Endothelial cell of umbilical vein (primary cell): ENCODE measurements around the gene THSD4. TPM values are rescaled to one million over a fixed set of nuclear protein-coding genes. Genes with fewer than 3 reads are reported as not detected.

ENCODE experiments used
- BruUV-seq: library from RNA; stranded (reverse); fragments of 400-500 nt; replicated peaks from 2 replicates; lab custom pipeline; 2021; lab: Mats Ljungman, UMichigan
- CTCF ChIA-PET: fragments of 300-600, 350-600 bp; sonication (Branson Sonifier 250); formaldehyde crosslinking; loops from one replicate; lab custom pipeline; 2021; ENCODE audit warnings: antibody characterized with exemption, inconsistent platforms; lab: Charles Lee
- POLR2A ChIA-PET: fragments of 300-600, 350-600 bp; sonication (Branson Sonifier 250); formaldehyde crosslinking; loops from one replicate; lab custom pipeline; 2021; ENCODE audit warnings: antibody characterized with exemption, inconsistent platforms; lab: Charles Lee
- DNase-seq: peaks from one replicate; pipeline ENCODE4 v3.0.0-alpha.2; 2011; ENCODE audit warnings: low read depth, low spot score
- FAIRE-seq: peaks from 2 replicates; lab custom pipeline; 2011; peaks lifted over from hg19 to GRCh38; lab: Jason Lieb, UNC
- H2AFZ ChIP-seq: 2 replicates; pipeline ENCODE4 v1.6.0; 2012; ENCODE audit warnings: low read depth, low read length, control low read depth, inconsistent platforms
- H3K27ac ChIP-seq: 2 replicates; pipeline ENCODE4 v1.5.1; 2011; ENCODE audit warnings: low read depth, mild to moderate bottlenecking, control low read depth, low read length, moderate library complexity; ENCODE audit not compliant: insufficient read depth
- H3K27me3 ChIP-seq, 2 experiments: 2 replicates each; pipeline versions ENCODE4 v1.6.0 to v1.6.1; 2011; ENCODE audit warnings: low read length in 2 of 2, mixed read lengths in 1 of 2; ENCODE audit not compliant: control insufficient read depth in 2 of 2, insufficient read depth in 2 of 2
- H3K36me3 ChIP-seq, 2 experiments: 2 replicates in 1 of 2; 3 replicates in 1 of 2; pipeline ENCODE4 v1.5.1; 2011; ENCODE audit warnings: low read length in 2 of 2, mild to moderate bottlenecking in 1 of 2, moderate library complexity in 1 of 2; ENCODE audit not compliant: control insufficient read depth in 2 of 2, insufficient read depth in 2 of 2; ENCODE audit errors: extremely low read depth in 1 of 2
- H3K4me1 ChIP-seq: 3 replicates; pipeline ENCODE4 v1.5.1; 2011; ENCODE audit warnings: mild to moderate bottlenecking, low read length; ENCODE audit not compliant: control insufficient read depth, insufficient read depth; ENCODE audit errors: extremely low read depth
- H3K4me2 ChIP-seq: 2 replicates; pipeline ENCODE4 v1.6.1; 2011; ENCODE audit warnings: low read length, control low read depth, mixed read lengths; ENCODE audit not compliant: insufficient read depth
- H3K4me3 ChIP-seq, 3 experiments: fragments of 200-600 bp in 1 of 3; sonication (generic), shearing (Covaris generic) in 1 of 3; replicated peaks in 1 of 3; 2 replicates each; pipeline ENCODE4 v1.5.1; 2011 to 2016; ENCODE audit warnings: control low read depth in 3 of 3, low read length in 3 of 3, mild to moderate bottlenecking in 2 of 3, inconsistent platforms in 1 of 3, low read depth in 1 of 3, moderate library complexity in 1 of 3; ENCODE audit not compliant: insufficient read depth in 1 of 3
- H3K79me2 ChIP-seq: 2 replicates; pipeline ENCODE4 v1.6.0; 2012; ENCODE audit warnings: low read length, inconsistent platforms; ENCODE audit not compliant: control insufficient read depth, insufficient read depth
- H3K9ac ChIP-seq: replicated peaks from 2 replicates; pipeline ENCODE3; 2011; ENCODE audit warnings: low read length, control low read depth; ENCODE audit not compliant: insufficient read depth; ENCODE audit errors: extremely low read depth
- H3K9me1 ChIP-seq: replicated peaks from 3 replicates; pipeline ENCODE4 v1.6.0; 2011; ENCODE audit warnings: mild to moderate bottlenecking, low read length; ENCODE audit not compliant: control insufficient read depth, insufficient read depth; ENCODE audit errors: extremely low read depth
- H3K9me3 ChIP-seq: replicated peaks from 2 replicates; pipeline ENCODE4 v1.5.1; 2012; ENCODE audit warnings: low read length, inconsistent platforms; ENCODE audit not compliant: control insufficient read depth, insufficient read depth
- H4K20me1 ChIP-seq: replicated peaks from 2 replicates; pipeline ENCODE3; 2011; ENCODE audit warnings: mild to moderate bottlenecking, low read length; ENCODE audit not compliant: control insufficient read depth, insufficient read depth; ENCODE audit errors: extremely low read depth
- EZH2 ChIP-seq: IDR thresholded peaks from 2 replicates; pipeline ENCODE4 v1.6.1; 2012; ENCODE audit warnings: borderline replicate concordance, low read depth, mild to moderate bottlenecking, moderate library complexity, low read length, inconsistent platforms; ENCODE audit not compliant: severe bottlenecking
- FOS ChIP-seq: IDR thresholded peaks from 2 replicates; pipeline ENCODE4 v1.6.1; 2011; ENCODE audit warnings: mild to moderate bottlenecking, low read length, moderate library complexity, borderline replicate concordance; ENCODE audit not compliant: insufficient read depth
- GATA2 ChIP-seq: IDR thresholded peaks from 2 replicates; pipeline ENCODE4 v1.7.0; 2011; ENCODE audit warnings: low read depth, mild to moderate bottlenecking, moderate library complexity, mixed read lengths, low read length; ENCODE audit not compliant: insufficient read length, insufficient read depth
- JUN ChIP-seq: IDR thresholded peaks from 2 replicates; pipeline ENCODE4 v1.6.1; 2011; ENCODE audit warnings: borderline replicate concordance, low read depth; ENCODE audit not compliant: insufficient read length, insufficient read depth
- MYC ChIP-seq: IDR thresholded peaks from one replicate; pipeline ENCODE4 v1.6.1; 2011; ENCODE audit warnings: mild to moderate bottlenecking, low read depth, low read length
- POLR2A ChIP-seq: IDR thresholded peaks from 2 replicates; pipeline ENCODE4 v1.6.1; 2012; ENCODE audit warnings: low read depth, mild to moderate bottlenecking, control low read depth, low read length
- POLR2AphosphoS5 ChIP-seq: IDR thresholded peaks from 2 replicates; pipeline ENCODE4 v1.6.1; 2012; ENCODE audit warnings: low read depth, mild to moderate bottlenecking, control low read depth, low read length, moderate library complexity; ENCODE audit not compliant: insufficient read depth
- dilution Hi-C: fragments of 300-500 bp; cut with MboI; formaldehyde crosslinking; loops from one replicate; pipeline ENCODE4 v1.15.0; 2019; ENCODE audit warnings: low sequenced_read_pairs; ENCODE audit not compliant: extremely low pct_ligation_motif_present
- intact Hi-C: fragments of 100-400 bp; cut with micrococcal nuclease; formaldehyde crosslinking; loops from one replicate; pipeline ENCODE4 v1.10.0; 2022
- polyA plus RNA-seq, 4 experiments: library from polyadenylated mRNA; depleted of rRNA in 3 of 4; stranded (reverse) in 3 of 4; unstranded in 1 of 4; fragments of >200 nt; gene quantifications; 2 replicates each; pipeline versions ENCODE4 v1.2.1 to v1.2.3, GENCODE V29; 2011 to 2012; ENCODE audit warnings: missing spikeins in 1 of 4
- total RNA-seq: library from RNA; stranded (reverse); gene quantifications from 2 replicates; pipeline ENCODE4 v1.2.3, GENCODE V29; 2021
- TF ChIP-seq, protein P1 (sequence below), 2 donors: IDR thresholded peaks; 1 replicate in 1 of 2; 2 replicates in 1 of 2; pipeline ENCODE4 v1.5.1; 2011; ENCODE audit warnings: low read length in 2 of 2, mild to moderate bottlenecking in 2 of 2, moderate library complexity in 2 of 2, control low read depth in 1 of 2, inconsistent platforms in 1 of 2, low read depth in 1 of 2; ENCODE audit not compliant: insufficient read depth in 1 of 2; ENCODE audit errors: extremely low read depth in 1 of 2
- TF ChIP-seq, protein P2 (sequence below): IDR thresholded peaks from 2 replicates; pipeline ENCODE4 v1.6.1; 2011; ENCODE audit not compliant: insufficient read depth, insufficient read length

THSD4 gene
- total and polyA plus RNA-seq, 2 donors (not counting 3 experiments of a cell fraction or from before 2014, with no cell fraction given): 9.9 to 25.4 TPM

DNA sequence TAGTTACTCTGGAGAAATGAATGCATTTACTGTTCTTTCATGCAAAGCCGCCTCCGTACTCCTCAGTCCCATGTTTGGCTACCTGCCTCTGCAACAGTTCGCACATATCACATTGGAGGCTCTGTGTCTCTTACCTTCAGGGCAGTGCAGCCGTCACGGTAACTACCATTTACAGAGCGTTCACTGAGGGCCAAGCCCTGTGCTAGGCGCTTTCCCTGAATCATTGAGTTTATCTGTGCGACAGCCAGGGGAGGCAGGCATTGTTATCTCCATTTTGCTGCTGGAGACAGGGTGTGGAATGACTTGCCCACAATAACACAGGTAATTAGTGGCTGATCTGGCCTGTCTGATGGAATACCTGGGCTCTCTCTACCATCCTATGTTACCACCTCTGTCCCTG, 115.0 kb downstream of the THSD4 start:
- intact Hi-C loops (no loop called here), dilution Hi-C loops (no loop called here)
- Histone ChIP-seq H3K9ac (no peak overlapping the region), H3K4me3 (no peak overlapping the region), H3K27me3 (no peaks in the 10 kb centered on the region), H3K9me3 (no peaks in the 10 kb centered on the region), H3K4me1 (no peaks in the 10 kb centered on the region), H3K27ac (no peak overlapping the region), H2AFZ (no peak overlapping the region), H3K79me2 (no peaks in the 10 kb centered on the region), H4K20me1 (no peaks in the 10 kb centered on the region), H3K9me1 (no peaks in the 10 kb centered on the region), H3K4me2 (no peak overlapping the region), H3K36me3 (no peaks in the 10 kb centered on the region)
- BruUV-seq: no TSS peak
- DNase-seq: no peak
- ChIA-PET CTCF (no interaction called here), POLR2A (no interaction called here)
- FAIRE-seq: no peak
- TF ChIP-seq, protein P1, sequence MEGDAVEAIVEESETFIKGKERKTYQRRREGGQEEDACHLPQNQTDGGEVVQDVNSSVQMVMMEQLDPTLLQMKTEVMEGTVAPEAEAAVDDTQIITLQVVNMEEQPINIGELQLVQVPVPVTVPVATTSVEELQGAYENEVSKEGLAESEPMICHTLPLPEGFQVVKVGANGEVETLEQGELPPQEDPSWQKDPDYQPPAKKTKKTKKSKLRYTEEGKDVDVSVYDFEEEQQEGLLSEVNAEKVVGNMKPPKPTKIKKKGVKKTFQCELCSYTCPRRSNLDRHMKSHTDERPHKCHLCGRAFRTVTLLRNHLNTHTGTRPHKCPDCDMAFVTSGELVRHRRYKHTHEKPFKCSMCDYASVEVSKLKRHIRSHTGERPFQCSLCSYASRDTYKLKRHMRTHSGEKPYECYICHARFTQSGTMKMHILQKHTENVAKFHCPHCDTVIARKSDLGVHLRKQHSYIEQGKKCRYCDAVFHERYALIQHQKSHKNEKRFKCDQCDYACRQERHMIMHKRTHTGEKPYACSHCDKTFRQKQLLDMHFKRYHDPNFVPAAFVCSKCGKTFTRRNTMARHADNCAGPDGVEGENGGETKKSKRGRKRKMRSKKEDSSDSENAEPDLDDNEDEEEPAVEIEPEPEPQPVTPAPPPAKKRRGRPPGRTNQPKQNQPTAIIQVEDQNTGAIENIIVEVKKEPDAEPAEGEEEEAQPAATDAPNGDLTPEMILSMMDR (IDR thresholded peaks at IDR 0.05; ENCODE audit: extremely low read depth in 1 of 2, insufficient read depth in 1 of 2, low read depth in 1 of 2, low read length in 2 of 2): no peak

GRCh38 chr15:71231758-71232157, 116.5 kb downstream of the THSD4 start:
- H3K9me3 ChIP-seq: no peaks in the 10 kb centered on the region
- no peaks in the 10 kb centered on the region for H3K36me3 ChIP-seq
- intact Hi-C loops: no loop called here
- FAIRE-seq (no peak), DNase-seq (no peak)
- no peak overlapping the region for H3K27ac ChIP-seq
- dilution Hi-C loops: no loop called here
- no peaks in the 10 kb centered on the region for H3K4me1 ChIP-seq
- H3K4me2 ChIP-seq: no peak overlapping the region
- ChIA-PET CTCF (interaction anchor here (1.0 kb wide), 1 partner anchor 209 kb away, joined by 3 read pairs; no protein-coding TSS in a partner anchor), POLR2A (no interaction called here)
- TF ChIP-seq, protein P1 (IDR thresholded peaks at IDR 0.05; ENCODE audit: extremely low read depth in 1 of 2, insufficient read depth in 1 of 2, low read depth in 1 of 2, low read length in 2 of 2): no peak
- TF ChIP-seq MYC: no peak
- TF ChIP-seq GATA2: no peak
- no peak for TF ChIP-seq POLR2A
- TF ChIP-seq, protein P2, sequence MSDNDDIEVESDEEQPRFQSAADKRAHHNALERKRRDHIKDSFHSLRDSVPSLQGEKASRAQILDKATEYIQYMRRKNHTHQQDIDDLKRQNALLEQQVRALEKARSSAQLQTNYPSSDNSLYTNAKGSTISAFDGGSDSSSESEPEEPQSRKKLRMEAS: no peak
- no peak for TF ChIP-seq JUN
- TF ChIP-seq FOS: no peak
- no peak for TF ChIP-seq EZH2
- TF ChIP-seq POLR2AphosphoS5: no peak
- no peaks in the 10 kb centered on the region for H3K27me3 ChIP-seq
- no peaks in the 10 kb centered on the region for H4K20me1 ChIP-seq
- no TSS peak for BruUV-seq
- H3K4me3 ChIP-seq: no peak overlapping the region
- H2AFZ ChIP-seq: no peak overlapping the region
- H3K79me2 ChIP-seq: no peaks in the 10 kb centered on the region
- H3K9ac ChIP-seq: no peak overlapping the region
- no peaks in the 10 kb centered on the region for H3K9me1 ChIP-seq
